ENCODE data around the gene AUP1. TPM values are rescaled to one million over a fixed set of nuclear protein-coding genes. Genes with fewer than 3 reads are reported as not detected.
A peak's percentile ranks its signal among the peaks of the same experiment; 100 is the strongest.
"Not testable (repeated sequence)": the region's sequence is repeated elsewhere in the genome, so short reads cannot be mapped to it uniquely, and the experiment has no call there.

Gene AUP1
- total RNA-seq, 4 donors from 2014 or later = 111 to 207 (median 135) TPM

GRCh38 chr2:74564222-74564621 lies 34.7 kb upstream of the AUP1 start:
- Histone ChIP-seq H3K4me1 (peaks cover 0 to 5% (median 0%) of the 10 kb centered on the region in 4 donors), H3K36me3 (no peaks in the 10 kb centered on the region), H3K27ac (no peak overlapping the region), H3K4me3 (no peak overlapping the region), H3K27me3 (no peaks in the 10 kb centered on the region), H3K9me3 (no peaks in the 10 kb centered on the region)
- WGBS, 2 donors = 78 to 82% methylated on average over 5 of the region's 5 CpGs
- no peak for DNase-seq (ENCODE audit: low spot score in 2 of 2)
- TF ChIP-seq POLR2A (IDR thresholded peaks at IDR 0.05) = no peak
- TF ChIP-seq CTCF (IDR thresholded peaks at IDR 0.05) = no peak
- no peak for TF ChIP-seq EP300 (IDR thresholded peaks at IDR 0.05)

DNA sequence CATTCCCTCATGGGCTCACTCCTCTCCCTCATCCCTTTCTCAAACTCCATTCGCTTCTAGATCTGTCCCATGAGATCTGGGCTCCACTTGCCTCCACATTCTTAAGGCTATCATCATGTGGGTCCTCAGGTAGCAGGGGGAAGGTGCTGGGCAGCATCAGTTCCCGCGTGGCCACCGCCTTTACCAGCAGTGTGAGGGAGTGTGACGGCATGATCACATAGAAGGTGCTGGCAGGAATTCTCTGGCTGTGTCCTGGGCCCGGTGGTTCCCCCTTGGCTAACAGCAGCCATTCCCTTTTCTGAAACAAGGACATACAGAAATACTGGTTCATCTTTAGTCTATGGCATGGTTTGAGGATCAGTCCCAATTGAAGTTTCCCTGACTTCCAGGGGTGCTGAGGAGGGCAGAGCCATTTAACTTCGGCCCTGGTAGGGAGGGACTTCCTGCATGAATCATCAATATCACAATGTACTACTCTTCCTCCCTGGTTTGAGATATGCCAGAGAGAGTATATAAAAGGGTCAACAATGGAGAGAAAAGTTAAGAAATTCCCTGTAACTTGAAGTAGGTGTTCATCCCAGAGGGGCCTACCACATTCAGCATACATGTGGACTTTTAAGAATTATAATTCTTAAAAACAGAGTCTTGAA lies 32.7 kb upstream of the AUP1 start:
- TF ChIP-seq CTCF (IDR thresholded peaks at IDR 0.05) (no peak), EP300 (IDR thresholded peaks at IDR 0.05) (no peak), POLR2A (IDR thresholded peaks at IDR 0.05) (no peak)
- Histone ChIP-seq H3K4me3 (no peak overlapping the region), H3K4me1 (peaks cover 0 to 5% (median 0%) of the 10 kb centered on the region in 4 donors), H3K36me3 (no peaks in the 10 kb centered on the region), H3K9me3 (no peaks in the 10 kb centered on the region), H3K27ac (no peak overlapping the region), H3K27me3 (no peaks in the 10 kb centered on the region)
- 78 to 82% methylated on average over 7 of the region's 7 CpGs for WGBS, 2 donors
- DNase-seq (ENCODE audit: low spot score in 2 of 2) = no peak

GRCh38 chr2:74561022-74561421 lies 31.5 kb upstream of the AUP1 start:
- H3K4me3 ChIP-seq; H3K4me1 ChIP-seq; H3K27me3 ChIP-seq; H3K9me3 ChIP-seq; H3K27ac ChIP-seq; DNase-seq (ENCODE audit: low spot score in 2 of 2): not testable (repeated sequence)
- H3K36me3 ChIP-seq = peaks cover 0 to 12% (median 0%) of the 10 kb centered on the region in 3 donors
- WGBS, 2 donors = 93 to 100% methylated on average over 1 of the region's 1 CpG

DNA sequence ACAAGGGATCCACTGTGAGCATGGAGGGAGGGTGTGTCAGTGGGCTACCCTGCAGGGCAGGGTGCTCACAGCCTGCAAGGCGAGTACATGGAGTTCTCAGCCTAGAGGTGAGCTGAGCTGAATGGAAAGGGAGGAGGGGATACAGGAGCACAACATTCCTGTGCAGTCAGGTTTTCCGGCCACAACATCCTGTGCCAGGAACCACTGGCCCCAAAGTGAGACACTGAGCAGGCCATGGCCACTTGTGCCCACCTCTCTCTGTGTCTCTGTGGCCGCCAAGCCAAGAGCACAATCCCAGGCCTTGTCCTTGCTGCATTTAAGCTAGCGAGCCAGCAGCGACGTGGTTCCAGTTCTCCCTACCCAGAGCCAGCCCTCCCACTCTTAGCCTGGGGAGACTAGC lies 31.1 kb upstream of the AUP1 start:
- no peak for DNase-seq (ENCODE audit: low spot score in 2 of 2)
- Histone ChIP-seq H3K4me3 (no peak overlapping the region), H3K27me3 (no peaks in the 10 kb centered on the region), H3K4me1 (peaks cover 0 to 4% (median 0%) of the 10 kb centered on the region in 4 donors), H3K27ac (peak overlapping the region in 2 of 4 donors; percentile 5 to 50), H3K9me3 (no peaks in the 10 kb centered on the region), H3K36me3 (peaks cover 0 to 15% (median 0%) of the 10 kb centered on the region in 3 donors)
- WGBS, 2 donors = 32 to 35% methylated on average over 6 of the region's 6 CpGs
- no peak for TF ChIP-seq POLR2A (IDR thresholded peaks at IDR 0.05)
- TF ChIP-seq CTCF (IDR thresholded peaks at IDR 0.05) = no peak
- no peak for TF ChIP-seq EP300 (IDR thresholded peaks at IDR 0.05)

DNA sequence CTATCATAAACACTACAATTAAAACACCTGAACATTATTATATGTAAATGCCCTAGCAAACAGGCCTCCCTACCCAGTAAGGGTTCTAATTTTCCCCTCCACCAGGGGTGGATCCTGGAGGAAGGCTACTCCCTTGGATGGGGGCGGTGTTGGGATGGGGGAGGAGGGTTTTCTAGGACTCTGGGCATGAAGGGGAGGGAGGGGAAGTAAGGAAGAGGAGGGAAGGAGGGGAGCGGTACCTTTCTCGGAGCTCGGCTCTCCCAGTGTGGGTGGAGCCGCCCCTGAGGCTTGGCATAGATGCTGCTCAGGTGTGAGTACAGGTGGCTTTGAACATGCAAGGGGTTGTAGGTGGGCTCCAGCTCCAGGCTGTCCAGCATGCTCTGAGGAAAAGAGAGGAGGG lies 30.4 kb upstream of the AUP1 start:
- no peaks in the 10 kb centered on the region for H3K27me3 ChIP-seq
- DNase-seq (ENCODE audit: low spot score in 2 of 2) = no peak
- WGBS, 2 donors = 31 to 43% methylated on average over 5 of the region's 5 CpGs
- no peaks in the 10 kb centered on the region for H3K9me3 ChIP-seq
- H3K4me1 ChIP-seq = peaks cover 0 to 10% (median 3%) of the 10 kb centered on the region in 4 donors
- peak overlapping the region in 2 of 4 donors; percentile 5 to 50 for H3K27ac ChIP-seq
- TF ChIP-seq CTCF (IDR thresholded peaks at IDR 0.05) (no peak), EP300 (IDR thresholded peaks at IDR 0.05) (no peak), POLR2A (IDR thresholded peaks at IDR 0.05) (no peak)
- H3K4me3 ChIP-seq = no peak overlapping the region
- H3K36me3 ChIP-seq = peaks cover 0 to 15% (median 0%) of the 10 kb centered on the region in 3 donors
